Endothelial cell of umbilical vein (primary cell): ENCODE measurements around the gene ASTN1. TPM values are rescaled to one million over a fixed set of nuclear protein-coding genes. Genes with fewer than 3 reads are reported as not detected.

Experiments
- BruUV-seq: library from RNA; stranded (reverse); fragments of 400-500 nt; replicated peaks from 2 replicates; lab custom pipeline; 2021; lab: Mats Ljungman, UMichigan
- CTCF ChIA-PET: fragments of 300-600, 350-600 bp; sonication (Branson Sonifier 250); formaldehyde crosslinking; loops from one replicate; lab custom pipeline; 2021; ENCODE audit warnings: antibody characterized with exemption, inconsistent platforms; lab: Charles Lee
- POLR2A ChIA-PET: fragments of 300-600, 350-600 bp; sonication (Branson Sonifier 250); formaldehyde crosslinking; loops from one replicate; lab custom pipeline; 2021; ENCODE audit warnings: antibody characterized with exemption, inconsistent platforms; lab: Charles Lee
- DNase-seq: peaks from one replicate; pipeline ENCODE4 v3.0.0-alpha.2; 2011; ENCODE audit warnings: low read depth, low spot score
- FAIRE-seq: peaks from 2 replicates; lab custom pipeline; 2011; peaks lifted over from hg19 to GRCh38; lab: Jason Lieb, UNC
- H2AFZ ChIP-seq: 2 replicates; pipeline ENCODE4 v1.6.0; 2012; ENCODE audit warnings: low read depth, low read length, control low read depth, inconsistent platforms
- H3K27ac ChIP-seq: 2 replicates; pipeline ENCODE4 v1.5.1; 2011; ENCODE audit warnings: low read depth, mild to moderate bottlenecking, control low read depth, low read length, moderate library complexity; ENCODE audit not compliant: insufficient read depth
- H3K27me3 ChIP-seq, 2 experiments: 2 replicates each; pipeline versions ENCODE4 v1.6.0 to v1.6.1; 2011; ENCODE audit warnings: low read length in 2 of 2, mixed read lengths in 1 of 2; ENCODE audit not compliant: control insufficient read depth in 2 of 2, insufficient read depth in 2 of 2
- H3K36me3 ChIP-seq, 2 experiments: 2 replicates in 1 of 2; 3 replicates in 1 of 2; pipeline ENCODE4 v1.5.1; 2011; ENCODE audit warnings: low read length in 2 of 2, mild to moderate bottlenecking in 1 of 2, moderate library complexity in 1 of 2; ENCODE audit not compliant: control insufficient read depth in 2 of 2, insufficient read depth in 2 of 2; ENCODE audit errors: extremely low read depth in 1 of 2
- H3K4me1 ChIP-seq: 3 replicates; pipeline ENCODE4 v1.5.1; 2011; ENCODE audit warnings: mild to moderate bottlenecking, low read length; ENCODE audit not compliant: control insufficient read depth, insufficient read depth; ENCODE audit errors: extremely low read depth
- H3K4me2 ChIP-seq: 2 replicates; pipeline ENCODE4 v1.6.1; 2011; ENCODE audit warnings: low read length, control low read depth, mixed read lengths; ENCODE audit not compliant: insufficient read depth
- H3K4me3 ChIP-seq, 3 experiments: fragments of 200-600 bp in 1 of 3; sonication (generic), shearing (Covaris generic) in 1 of 3; replicated peaks in 1 of 3; 2 replicates each; pipeline ENCODE4 v1.5.1; 2011 to 2016; ENCODE audit warnings: control low read depth in 3 of 3, low read length in 3 of 3, mild to moderate bottlenecking in 2 of 3, inconsistent platforms in 1 of 3, low read depth in 1 of 3, moderate library complexity in 1 of 3; ENCODE audit not compliant: insufficient read depth in 1 of 3
- H3K79me2 ChIP-seq: 2 replicates; pipeline ENCODE4 v1.6.0; 2012; ENCODE audit warnings: low read length, inconsistent platforms; ENCODE audit not compliant: control insufficient read depth, insufficient read depth
- H3K9ac ChIP-seq: replicated peaks from 2 replicates; pipeline ENCODE3; 2011; ENCODE audit warnings: low read length, control low read depth; ENCODE audit not compliant: insufficient read depth; ENCODE audit errors: extremely low read depth
- H3K9me1 ChIP-seq: replicated peaks from 3 replicates; pipeline ENCODE4 v1.6.0; 2011; ENCODE audit warnings: mild to moderate bottlenecking, low read length; ENCODE audit not compliant: control insufficient read depth, insufficient read depth; ENCODE audit errors: extremely low read depth
- H3K9me3 ChIP-seq: replicated peaks from 2 replicates; pipeline ENCODE4 v1.5.1; 2012; ENCODE audit warnings: low read length, inconsistent platforms; ENCODE audit not compliant: control insufficient read depth, insufficient read depth
- H4K20me1 ChIP-seq: replicated peaks from 2 replicates; pipeline ENCODE3; 2011; ENCODE audit warnings: mild to moderate bottlenecking, low read length; ENCODE audit not compliant: control insufficient read depth, insufficient read depth; ENCODE audit errors: extremely low read depth
- CTCF ChIP-seq, 2 donors: IDR thresholded peaks; 1 replicate in 1 of 2; 2 replicates in 1 of 2; pipeline ENCODE4 v1.5.1; 2011; ENCODE audit warnings: low read length in 2 of 2, mild to moderate bottlenecking in 2 of 2, moderate library complexity in 2 of 2, control low read depth in 1 of 2, inconsistent platforms in 1 of 2, low read depth in 1 of 2; ENCODE audit not compliant: insufficient read depth in 1 of 2; ENCODE audit errors: extremely low read depth in 1 of 2
- EZH2 ChIP-seq: IDR thresholded peaks from 2 replicates; pipeline ENCODE4 v1.6.1; 2012; ENCODE audit warnings: borderline replicate concordance, low read depth, mild to moderate bottlenecking, moderate library complexity, low read length, inconsistent platforms; ENCODE audit not compliant: severe bottlenecking
- FOS ChIP-seq: IDR thresholded peaks from 2 replicates; pipeline ENCODE4 v1.6.1; 2011; ENCODE audit warnings: mild to moderate bottlenecking, low read length, moderate library complexity, borderline replicate concordance; ENCODE audit not compliant: insufficient read depth
- GATA2 ChIP-seq: IDR thresholded peaks from 2 replicates; pipeline ENCODE4 v1.7.0; 2011; ENCODE audit warnings: low read depth, mild to moderate bottlenecking, moderate library complexity, mixed read lengths, low read length; ENCODE audit not compliant: insufficient read length, insufficient read depth
- JUN ChIP-seq: IDR thresholded peaks from 2 replicates; pipeline ENCODE4 v1.6.1; 2011; ENCODE audit warnings: borderline replicate concordance, low read depth; ENCODE audit not compliant: insufficient read length, insufficient read depth
- MAX ChIP-seq: IDR thresholded peaks from 2 replicates; pipeline ENCODE4 v1.6.1; 2011; ENCODE audit not compliant: insufficient read depth, insufficient read length
- MYC ChIP-seq: IDR thresholded peaks from one replicate; pipeline ENCODE4 v1.6.1; 2011; ENCODE audit warnings: mild to moderate bottlenecking, low read depth, low read length
- POLR2A ChIP-seq: IDR thresholded peaks from 2 replicates; pipeline ENCODE4 v1.6.1; 2012; ENCODE audit warnings: low read depth, mild to moderate bottlenecking, control low read depth, low read length
- POLR2AphosphoS5 ChIP-seq: IDR thresholded peaks from 2 replicates; pipeline ENCODE4 v1.6.1; 2012; ENCODE audit warnings: low read depth, mild to moderate bottlenecking, control low read depth, low read length, moderate library complexity; ENCODE audit not compliant: insufficient read depth
- dilution Hi-C: fragments of 300-500 bp; cut with MboI; formaldehyde crosslinking; loops from one replicate; pipeline ENCODE4 v1.15.0; 2019; ENCODE audit warnings: low sequenced_read_pairs; ENCODE audit not compliant: extremely low pct_ligation_motif_present
- intact Hi-C: fragments of 100-400 bp; cut with micrococcal nuclease; formaldehyde crosslinking; loops from one replicate; pipeline ENCODE4 v1.10.0; 2022
- polyA plus RNA-seq, 4 experiments: library from polyadenylated mRNA; depleted of rRNA in 3 of 4; stranded (reverse) in 3 of 4; unstranded in 1 of 4; fragments of >200 nt; gene quantifications; 2 replicates each; pipeline versions ENCODE4 v1.2.1 to v1.2.3, GENCODE V29; 2011 to 2012; ENCODE audit warnings: missing spikeins in 1 of 4
- total RNA-seq: library from RNA; stranded (reverse); gene quantifications from 2 replicates; pipeline ENCODE4 v1.2.3, GENCODE V29; 2021

ASTN1 gene
- total and polyA plus RNA-seq, 2 donors (not counting 3 experiments of a cell fraction or from before 2014, with no cell fraction given) = 0.04 TPM; not detected in 1

- POLR2A ChIA-PET = no interaction called here
- Histone ChIP-seq H3K36me3 (no peaks in the 10 kb centered on the region), H3K9me3 (no peaks in the 10 kb centered on the region), H3K9me1 (no peaks in the 10 kb centered on the region), H3K4me1 (no peaks in the 10 kb centered on the region), H2AFZ (no peak overlapping the region), H3K4me2 (no peak overlapping the region), H3K27ac (no peak overlapping the region), H3K9ac (no peak overlapping the region), H3K27me3 (no peaks in the 10 kb centered on the region), H3K4me3 (no peak overlapping the region), H3K79me2 (no peaks in the 10 kb centered on the region), H4K20me1 (no peaks in the 10 kb centered on the region)
- DNase-seq = no peak
- CTCF ChIA-PET = interaction anchor here (0.5 to 2.5 kb wide), 22 partner anchors 9 to 1850 kb away, joined by 3 to 44 read pairs (median 4); no protein-coding TSS in a partner anchor
- no peak for TF ChIP-seq JUN
- no peak for TF ChIP-seq CTCF (IDR thresholded peaks at IDR 0.05; ENCODE audit: extremely low read depth in 1 of 2, insufficient read depth in 1 of 2, low read depth in 1 of 2, low read length in 2 of 2)
- no peak for TF ChIP-seq MYC
- TF ChIP-seq MAX = no peak
- no peak for TF ChIP-seq POLR2AphosphoS5
- TF ChIP-seq EZH2 = no peak
- no peak for TF ChIP-seq GATA2
- no peak for TF ChIP-seq POLR2A
- no peak for TF ChIP-seq FOS
- no TSS peak for BruUV-seq
- no peak for FAIRE-seq
- intact Hi-C loops = no loop called here
- dilution Hi-C loops = no loop called here
Observed at GRCh38 chr1:176879784-176880620, 284.5 kb downstream of the ASTN1 start.
